Tibial nerve (tissue), 4 donors: ENCODE data around the gene NDRG3. TPM values are rescaled to one million over a fixed set of nuclear protein-coding genes. Genes with fewer than 3 reads are reported as not detected.

Experiments
- DNase-seq, 2 donors: peaks; one replicate each; pipeline ENCODE4 v3.0.0-alpha.2; 2019; ENCODE audit warnings: low spot score in 2 of 2
- H3K27ac ChIP-seq, 4 donors: fragments of 200-600 bp; sonication (generic) in 3 of 4; one replicate each; pipeline ENCODE4 v1.5.1; 2017 to 2019; ENCODE audit warnings: mild to moderate bottlenecking in 1 of 4
- H3K27me3 ChIP-seq, 2 donors: fragments of 200-600 bp; sonication (generic) in 1 of 2; one replicate each; pipeline versions ENCODE4 v1.5.1 to v1.6.0; 2017 to 2019
- H3K36me3 ChIP-seq, 3 donors: fragments of 200-600 bp; sonication (generic); one replicate each; pipeline ENCODE4 v1.5.1; 2018 to 2019
- H3K4me1 ChIP-seq, 4 donors: fragments of 200-600 bp; sonication (generic) in 3 of 4; one replicate each; pipeline ENCODE4 v1.5.1; 2017 to 2019
- H3K4me3 ChIP-seq, 4 donors: fragments of 200-600 bp; sonication (generic) in 3 of 4; one replicate each; pipeline ENCODE4 v1.5.1; 2017 to 2019; ENCODE audit warnings: mild to moderate bottlenecking in 1 of 4, moderate library complexity in 1 of 4
- H3K9me3 ChIP-seq, 4 donors: fragments of 200-600 bp; sonication (generic) in 3 of 4; one replicate each; pipeline ENCODE4 v1.5.1; 2017 to 2019
- EP300 ChIP-seq, 2 donors: sonication (generic); formaldehyde crosslinking; IDR thresholded peaks; one replicate each; pipeline ENCODE4 v1.6.1; 2017; ENCODE audit warnings: antibody characterized with exemption in 2 of 2, mild to moderate bottlenecking in 1 of 2
- POLR2A ChIP-seq, 2 donors: fragments of 450-650 bp; IDR thresholded peaks; one replicate each; pipeline ENCODE4 v1.6.1; 2017; ENCODE audit warnings: antibody characterized with exemption in 2 of 2, mild to moderate bottlenecking in 2 of 2, moderate library complexity in 2 of 2
- WGBS, 2 donors: methylation state at CpG; one replicate each; pipeline ENCODE4 v1.1.5; 2018; 5-methylcytosine and 5-hydroxymethylcytosine counted together
- total RNA-seq, 4 donors: library from RNA; depleted of rRNA; stranded (reverse); fragments of >200 nt; gene quantifications; one replicate each; pipeline ENCODE4 v1.1.0, GENCODE V29; 2016
- TF ChIP-seq, protein P1 (sequence below), 5 experiments: fragments of 200-600 bp in 3 of 5; fragments of 450-650 bp in 2 of 5; sonication (generic) in 3 of 5; IDR thresholded peaks; one replicate each; pipeline ENCODE4 v1.5.1; 2016 to 2019; ENCODE audit warnings: antibody characterized with exemption in 5 of 5, mild to moderate bottlenecking in 3 of 5, moderate library complexity in 2 of 5

Gene NDRG3
- total RNA-seq, 4 donors from 2014 or later = 13.9 to 21.9 (median 19.2) TPM

DNA sequence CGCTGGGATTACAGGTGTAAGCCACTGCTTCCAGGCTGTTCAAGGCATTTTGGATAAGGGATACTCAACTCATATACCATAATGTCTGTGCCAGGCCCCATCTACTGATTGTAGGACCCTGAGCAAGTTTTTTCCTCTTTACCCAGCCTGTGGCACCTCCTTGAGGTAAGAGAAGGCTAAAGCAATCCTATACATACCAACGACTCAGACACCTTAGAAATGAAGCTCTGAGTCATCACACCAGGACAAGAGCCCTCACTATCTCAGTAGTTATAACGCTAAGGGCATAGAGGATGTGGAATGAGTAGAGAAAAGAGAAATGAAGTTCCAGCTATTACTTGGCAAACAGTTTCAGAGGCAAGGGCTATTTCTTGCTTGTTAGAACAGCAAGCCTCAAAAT is 16.9 kb downstream of the NDRG3 start:
- no peak overlapping the region for H3K4me3 ChIP-seq
- H3K9me3 ChIP-seq = no peaks in the 10 kb centered on the region
- TF ChIP-seq POLR2A (IDR thresholded peaks at IDR 0.05) = no peak
- TF ChIP-seq, protein P1, sequence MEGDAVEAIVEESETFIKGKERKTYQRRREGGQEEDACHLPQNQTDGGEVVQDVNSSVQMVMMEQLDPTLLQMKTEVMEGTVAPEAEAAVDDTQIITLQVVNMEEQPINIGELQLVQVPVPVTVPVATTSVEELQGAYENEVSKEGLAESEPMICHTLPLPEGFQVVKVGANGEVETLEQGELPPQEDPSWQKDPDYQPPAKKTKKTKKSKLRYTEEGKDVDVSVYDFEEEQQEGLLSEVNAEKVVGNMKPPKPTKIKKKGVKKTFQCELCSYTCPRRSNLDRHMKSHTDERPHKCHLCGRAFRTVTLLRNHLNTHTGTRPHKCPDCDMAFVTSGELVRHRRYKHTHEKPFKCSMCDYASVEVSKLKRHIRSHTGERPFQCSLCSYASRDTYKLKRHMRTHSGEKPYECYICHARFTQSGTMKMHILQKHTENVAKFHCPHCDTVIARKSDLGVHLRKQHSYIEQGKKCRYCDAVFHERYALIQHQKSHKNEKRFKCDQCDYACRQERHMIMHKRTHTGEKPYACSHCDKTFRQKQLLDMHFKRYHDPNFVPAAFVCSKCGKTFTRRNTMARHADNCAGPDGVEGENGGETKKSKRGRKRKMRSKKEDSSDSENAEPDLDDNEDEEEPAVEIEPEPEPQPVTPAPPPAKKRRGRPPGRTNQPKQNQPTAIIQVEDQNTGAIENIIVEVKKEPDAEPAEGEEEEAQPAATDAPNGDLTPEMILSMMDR (IDR thresholded peaks at IDR 0.05) = no peak
- H3K36me3 ChIP-seq = no peaks in the 10 kb centered on the region
- 61 to 67% methylated on average over 3 of the region's 3 CpGs for WGBS, 2 donors
- H3K4me1 ChIP-seq = no peaks in the 10 kb centered on the region
- H3K27ac ChIP-seq = no peak overlapping the region
- no peaks in the 10 kb centered on the region for H3K27me3 ChIP-seq
- no peak for DNase-seq

- 96 to 98% methylated on average over 3 of the region's 3 CpGs for WGBS, 2 donors
- H3K9me3 ChIP-seq = no peaks in the 10 kb centered on the region
- no peaks in the 10 kb centered on the region for H3K27me3 ChIP-seq
- no peak for DNase-seq
- no peak for TF ChIP-seq POLR2A (IDR thresholded peaks at IDR 0.05)
- TF ChIP-seq, protein P1 (IDR thresholded peaks at IDR 0.05) = no peak
- TF ChIP-seq EP300 (IDR thresholded peaks at IDR 0.05) = no peak
- H3K36me3 ChIP-seq = peaks cover 0 to 2% (median 0%) of the 10 kb centered on the region in 3 donors
- no peaks in the 10 kb centered on the region for H3K4me1 ChIP-seq
- H3K4me3 ChIP-seq = no peak overlapping the region
- no peak overlapping the region for H3K27ac ChIP-seq
Measured at GRCh38 chr20:36726168-36726567, 19.7 kb downstream of the NDRG3 start.

GRCh38 chr20:36720510-36720909 is 25.4 kb downstream of the NDRG3 start:
- no peak overlapping the region for H3K27ac ChIP-seq
- H3K27me3 ChIP-seq = no peaks in the 10 kb centered on the region
- no peaks in the 10 kb centered on the region for H3K9me3 ChIP-seq
- H3K4me3 ChIP-seq = no peak overlapping the region
- no peak for DNase-seq
- H3K36me3 ChIP-seq = peaks cover 0 to 33% (median 0%) of the 10 kb centered on the region in 3 donors
- no peaks in the 10 kb centered on the region for H3K4me1 ChIP-seq
- TF ChIP-seq, protein P1 (IDR thresholded peaks at IDR 0.05) = no peak
- TF ChIP-seq EP300 (IDR thresholded peaks at IDR 0.05) (no peak), POLR2A (IDR thresholded peaks at IDR 0.05) (no peak)
- 86 to 90% methylated on average over 3 of the region's 3 CpGs for WGBS, 2 donors

DNA sequence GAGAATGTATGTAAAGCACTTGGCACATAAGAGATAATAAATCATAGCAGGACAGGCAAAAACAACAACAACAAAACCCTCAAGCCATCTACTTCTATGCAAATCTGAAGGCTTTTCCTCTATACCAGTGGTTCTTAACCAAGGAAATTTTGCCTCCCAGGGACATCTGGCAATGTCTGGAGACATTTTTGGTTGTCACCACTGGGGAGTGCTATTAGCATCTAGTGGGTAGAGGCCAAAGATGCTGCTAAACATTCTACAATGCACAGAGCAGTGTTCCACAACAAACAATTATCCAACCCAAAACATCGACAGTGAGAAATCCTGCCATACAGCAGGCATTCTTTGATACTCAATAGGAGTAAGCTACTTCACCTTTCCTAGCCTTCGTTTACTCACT is 28.2 kb downstream of the NDRG3 start:
- peaks cover 0 to 33% (median 0%) of the 10 kb centered on the region in 3 donors for H3K36me3 ChIP-seq
- no peak overlapping the region for H3K4me3 ChIP-seq
- TF ChIP-seq EP300 (IDR thresholded peaks at IDR 0.05) = no peak
- TF ChIP-seq POLR2A (IDR thresholded peaks at IDR 0.05) = no peak
- TF ChIP-seq, protein P1 (IDR thresholded peaks at IDR 0.05) = peak in 1 of 5 experiments; percentile 16
- no peaks in the 10 kb centered on the region for H3K9me3 ChIP-seq
- WGBS, 2 donors = 75 to 81% methylated on average over 2 of the region's 2 CpGs
- no peaks in the 10 kb centered on the region for H3K4me1 ChIP-seq
- no peak overlapping the region for H3K27ac ChIP-seq
- DNase-seq = no peak
- no peaks in the 10 kb centered on the region for H3K27me3 ChIP-seq

- Histone ChIP-seq H3K4me3 (no peak overlapping the region), H3K27ac (no peak overlapping the region), H3K27me3 (no peaks in the 10 kb centered on the region), H3K36me3 (peaks cover 0 to 33% (median 0%) of the 10 kb centered on the region in 3 donors), H3K9me3 (no peaks in the 10 kb centered on the region), H3K4me1 (no peaks in the 10 kb centered on the region)
- 81 to 84% methylated on average over 3 of the region's 3 CpGs for WGBS, 2 donors
- no peak for DNase-seq
- no peak for TF ChIP-seq EP300 (IDR thresholded peaks at IDR 0.05)
- no peak for TF ChIP-seq POLR2A (IDR thresholded peaks at IDR 0.05)
- TF ChIP-seq, protein P1 (IDR thresholded peaks at IDR 0.05) = no peak
Measured at GRCh38 chr20:36717021-36717420, 28.9 kb downstream of the NDRG3 start.
